ENCODE data around the gene SPRY4.
"Not testable (repeated sequence)": the region's sequence is repeated elsewhere in the genome, so short reads cannot be mapped to it uniquely, and the experiment has no call there.

Gene SPRY4, protein sequence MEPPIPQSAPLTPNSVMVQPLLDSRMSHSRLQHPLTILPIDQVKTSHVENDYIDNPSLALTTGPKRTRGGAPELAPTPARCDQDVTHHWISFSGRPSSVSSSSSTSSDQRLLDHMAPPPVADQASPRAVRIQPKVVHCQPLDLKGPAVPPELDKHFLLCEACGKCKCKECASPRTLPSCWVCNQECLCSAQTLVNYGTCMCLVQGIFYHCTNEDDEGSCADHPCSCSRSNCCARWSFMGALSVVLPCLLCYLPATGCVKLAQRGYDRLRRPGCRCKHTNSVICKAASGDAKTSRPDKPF

GRCh38 chr5:142324871-142325724, at the start of gene SPRY4:
Gene SPRY4, minus strand, starts transcription at chr5:142325021. Its CDS starts 9,913 bp downstream, at chr5:142315108.
- DNase-seq, result peak in 1 of 2 donors; percentile 38

- no peak for DNase-seq
Measured at GRCh38 chr5:142368529-142368928, 43.7 kb upstream of the SPRY4 start.

- DNase-seq, result no peak
Measured at GRCh38 chr5:142366007-142366406, 41.2 kb upstream of the SPRY4 start.

DNA sequence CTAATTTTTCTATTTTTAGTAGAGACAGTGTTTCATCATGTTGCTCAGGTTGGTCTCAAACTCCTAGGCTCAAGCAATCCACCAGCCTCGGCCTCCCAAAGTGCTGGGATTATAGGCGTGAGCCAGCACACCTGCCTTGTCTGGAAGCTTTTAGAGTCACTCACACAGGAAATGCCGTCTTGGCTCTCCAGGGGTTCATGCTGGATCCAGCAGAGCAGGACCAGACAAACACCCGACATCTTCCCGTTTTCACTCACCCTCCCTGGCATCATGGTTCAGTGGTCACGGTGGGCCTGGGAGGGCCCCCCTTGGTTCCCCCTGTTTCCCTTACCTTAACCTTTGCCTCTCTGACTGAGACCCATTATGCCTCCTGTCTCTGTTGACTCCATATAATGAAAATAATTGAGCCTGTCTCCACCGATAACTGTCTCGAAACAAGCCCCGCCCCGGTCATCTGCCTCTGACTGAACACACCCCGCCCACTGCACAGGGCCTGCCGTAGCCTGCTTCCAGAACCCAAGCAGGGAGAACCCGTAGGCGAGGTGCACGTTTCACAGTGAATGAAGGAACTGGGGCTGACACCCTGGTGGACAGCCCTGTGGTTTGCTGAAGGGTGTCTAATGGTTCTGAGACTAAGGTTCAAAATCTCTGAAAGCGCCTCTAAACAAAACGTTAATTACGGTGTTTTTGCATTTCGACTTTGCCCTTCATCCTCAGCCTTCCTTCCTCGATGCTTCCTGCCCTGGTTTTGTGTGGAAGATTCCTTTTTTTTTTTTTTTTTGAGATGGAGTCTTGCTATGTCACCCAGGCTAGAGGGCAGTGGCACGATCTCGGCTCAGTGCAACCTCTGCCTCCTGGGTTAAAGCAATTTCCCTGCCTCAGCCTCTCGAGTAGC, 39.7 kb upstream of the SPRY4 start:
- DNase-seq, result no peak

GRCh38 chr5:142363619-142363963, 38.8 kb upstream of the SPRY4 start:
- DNase-seq, result no peak

- not testable (repeated sequence) for DNase-seq
Measured at GRCh38 chr5:142362193-142362592, 37.4 kb upstream of the SPRY4 start.

GRCh38 chr5:142360607-142361120, 35.8 kb upstream of the SPRY4 start:
- DNase-seq, result no peak

GRCh38 chr5:142360051-142360498, 35.3 kb upstream of the SPRY4 start:
- no peak for DNase-seq

- DNase-seq, result no peak
Measured at GRCh38 chr5:142358648-142359047, 33.8 kb upstream of the SPRY4 start.

- DNase-seq, result no peak
Measured at GRCh38 chr5:142358121-142358520, 33.3 kb upstream of the SPRY4 start.

GRCh38 chr5:142357469-142358090, 32.8 kb upstream of the SPRY4 start:
- no peak for DNase-seq

GRCh38 chr5:142356716-142357468, 32.1 kb upstream of the SPRY4 start:
- DNase-seq, result peak; percentile 85 to 90

- no peak for DNase-seq
Measured at GRCh38 chr5:142356349-142356715, 31.5 kb upstream of the SPRY4 start.

DNA sequence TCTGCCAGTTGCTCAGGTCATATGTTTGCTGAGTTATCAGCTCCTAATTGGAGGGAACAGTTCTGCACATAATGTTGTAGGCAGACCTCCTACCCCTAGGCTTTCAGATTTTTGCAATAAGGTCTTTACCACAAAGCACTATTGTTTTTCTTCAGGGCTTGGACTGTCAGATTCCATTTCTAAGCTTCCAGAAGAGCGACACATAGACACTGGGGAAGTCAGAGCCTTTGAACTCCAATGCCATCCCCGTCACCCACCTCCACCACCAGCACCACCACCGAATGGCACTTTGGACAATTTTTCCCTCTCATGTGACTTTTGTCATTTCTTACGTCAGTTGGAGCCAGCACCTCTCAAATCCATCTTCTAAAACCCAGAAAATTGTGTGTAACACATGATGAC, 28.3 kb upstream of the SPRY4 start:
- no peak for DNase-seq

GRCh38 chr5:142350021-142350420, 25.2 kb upstream of the SPRY4 start:
- no peak for DNase-seq

GRCh38 chr5:142346706-142347105, 21.9 kb upstream of the SPRY4 start:
- DNase-seq, result no peak

DNA sequence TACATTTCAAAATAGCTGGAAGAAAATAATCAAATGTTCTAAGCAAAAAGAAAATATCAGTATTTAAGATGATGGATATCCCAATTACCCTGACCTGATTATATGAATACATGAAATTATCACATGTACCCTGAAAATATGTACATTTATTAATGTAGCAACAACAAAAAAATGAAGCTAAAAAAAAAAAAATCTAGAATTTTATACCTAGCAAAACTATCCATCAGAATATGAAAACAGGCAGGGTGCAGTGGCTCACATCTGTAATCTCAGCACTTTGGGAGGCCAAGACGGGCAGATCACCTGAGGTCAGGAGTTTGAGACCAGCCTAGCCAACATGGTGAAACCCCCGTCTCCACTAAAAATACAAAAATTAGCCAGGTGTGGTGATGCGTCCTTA, 20.1 kb upstream of the SPRY4 start:
- DNase-seq, result not testable (repeated sequence)

DNA sequence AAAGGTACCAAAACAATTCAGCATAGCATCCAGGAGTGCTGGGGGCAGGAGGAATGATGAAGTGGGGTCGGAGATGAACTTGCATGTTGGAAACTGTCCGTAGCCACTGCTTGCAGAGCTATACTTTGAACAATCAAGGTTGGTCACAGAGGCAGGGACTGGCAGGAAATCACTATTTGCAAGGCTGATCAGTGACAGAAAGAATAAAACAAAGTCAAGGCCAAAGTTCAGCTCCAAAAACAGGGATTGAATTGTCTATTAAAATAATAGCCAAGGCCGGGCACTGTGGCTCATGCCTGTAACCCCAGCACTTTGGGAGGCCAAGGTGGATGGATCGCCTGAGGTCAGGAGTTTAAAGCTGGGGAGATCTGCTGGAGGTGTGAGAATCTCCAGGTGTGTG, 18.7 kb upstream of the SPRY4 start:
- DNase-seq, result no peak

DNA sequence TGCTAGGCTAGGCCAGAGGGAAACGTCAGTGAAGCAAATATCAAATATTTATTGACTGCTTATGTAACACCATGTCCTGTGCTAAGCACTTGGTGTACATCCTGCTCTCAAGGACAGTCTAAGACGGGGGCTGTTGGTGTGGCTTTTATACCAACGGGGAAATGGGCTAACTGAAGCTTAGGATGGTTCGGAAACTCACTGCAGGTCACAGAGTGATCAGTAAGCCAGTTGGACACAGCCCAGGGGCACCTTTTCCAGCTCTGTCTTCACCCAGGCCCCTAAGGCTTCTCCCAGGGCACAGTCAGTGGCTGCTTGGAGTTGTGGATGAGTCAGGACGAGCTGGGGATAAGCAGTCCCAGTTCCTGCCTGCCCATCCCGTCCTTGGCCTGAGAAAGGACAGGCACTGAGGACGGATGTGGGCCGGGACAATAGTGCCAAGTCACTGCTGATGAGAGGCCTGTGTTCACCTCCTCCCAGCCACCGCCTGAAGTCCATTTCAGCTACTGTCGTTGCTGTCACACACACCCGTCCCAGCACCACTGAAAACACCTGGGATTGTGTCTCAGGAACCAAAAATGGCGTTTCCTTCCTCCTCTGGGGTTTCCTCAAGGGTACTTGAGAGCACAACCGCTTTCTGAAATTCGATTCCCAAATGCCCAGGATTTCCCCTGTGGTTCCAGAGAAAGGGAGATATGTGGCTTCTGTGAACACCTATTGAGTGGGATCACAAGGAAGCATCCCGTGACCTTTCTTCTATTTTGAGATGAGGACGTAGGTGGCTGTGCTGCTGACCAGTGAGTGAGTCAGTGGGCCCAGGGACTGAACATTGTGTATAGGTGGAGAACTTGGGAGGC, 17.5 kb upstream of the SPRY4 start:
- DNase-seq, result no peak

GRCh38 chr5:142339781-142340180, 15.0 kb upstream of the SPRY4 start:
- DNase-seq, result no peak

DNA sequence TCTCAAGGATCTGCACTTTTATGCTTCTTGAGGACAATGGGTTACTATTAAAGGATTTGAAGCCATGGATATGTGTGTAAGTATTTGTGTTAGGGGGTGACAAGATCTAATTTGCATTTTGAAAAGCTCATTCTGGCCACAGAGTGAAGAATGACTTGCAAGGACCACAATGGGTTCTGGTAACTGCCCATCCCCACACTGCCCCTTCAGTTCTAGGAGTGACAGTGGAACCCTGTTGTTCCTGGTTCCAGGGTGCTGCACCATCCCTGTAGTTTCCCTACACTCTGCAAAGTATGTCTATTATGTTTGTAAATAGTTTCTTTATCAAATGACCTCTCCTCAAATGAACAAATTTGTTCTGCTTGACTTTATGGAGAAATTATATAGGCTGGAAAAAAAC, 9.7 kb upstream of the SPRY4 start:
- DNase-seq, result no peak

All from bone marrow (tissue), 2 donors.